A549 (cell line): ENCODE data around the gene NPB. TPM values are rescaled to one million over a fixed set of nuclear protein-coding genes. Genes with fewer than 3 reads are reported as not detected.
"Not testable (repeated sequence)": the region's sequence is repeated elsewhere in the genome, so short reads cannot be mapped to it uniquely, and the experiment has no call there.

ENCODE experiments used
- ATAC-seq, 2 experiments: fragments of 200-7000 bp in 1 of 2; fragments of >200 bp in 1 of 2; cut with Nextera tagmentation in 1 of 2; cut with Tn5 transposase in 1 of 2; 3 replicates each; pipeline versions ENCODE4 v1.8.0 to v1.9.1; 2018 to 2020; ENCODE audit warnings: mild to moderate bottlenecking in 1 of 2, moderate library complexity in 1 of 2
- CTCF ChIA-PET: fragments of 300-600 bp; sonication (Branson Sonifier 250); formaldehyde crosslinking; extraction: SDS; loops from one replicate; lab custom pipeline; 2021; ENCODE audit warnings: antibody characterized with exemption, inconsistent platforms; lab: Yijun Ruan, JAX
- POLR2A ChIA-PET: fragments of 350-600 bp; formaldehyde crosslinking; extraction: SDS; loops from one replicate; lab custom pipeline; 2021; ENCODE audit warnings: antibody characterized with exemption, inconsistent platforms; lab: Yijun Ruan, JAX
- DNase-seq, 2 experiments: peaks; one replicate each; pipeline versions ENCODE4 v3.0.0 to v3.0.0-alpha.2; 2011 to 2016; ENCODE audit warnings: low read depth in 1 of 2, low spot score in 1 of 2
- FAIRE-seq: peaks from 2 replicates; lab custom pipeline; 2011; peaks lifted over from hg19 to GRCh38; lab: Jason Lieb, UNC
- H3K27ac ChIP-seq, 2 experiments: fragments of >200 bp; sonication (Bioruptor Twin); formaldehyde crosslinking; 3 replicates each; pipeline ENCODE4 v1.5.1; 2016 to 2017
- H3K4me1 ChIP-seq: fragments of >200 bp; sonication (Bioruptor Twin); formaldehyde crosslinking; 3 replicates; pipeline ENCODE4 v1.6.1; 2016
- H3K4me2 ChIP-seq: fragments of >200 bp; sonication (Bioruptor Twin); formaldehyde crosslinking; 3 replicates; pipeline ENCODE4 v1.6.1; 2016
- H3K4me3 ChIP-seq: fragments of >200 bp; sonication (Bioruptor Twin); formaldehyde crosslinking; 3 replicates; pipeline ENCODE4 v1.5.1; 2016
- H3K9me3 ChIP-seq: fragments of >200 bp; sonication (Bioruptor Twin); formaldehyde crosslinking; 3 replicates; pipeline ENCODE4 v1.6.1; 2016
- ATOH8 ChIP-seq: fragments of 250-450 bp; sonication (Bioruptor Pico); IDR thresholded peaks from 2 replicates; pipeline ENCODE4 v1.5.0; 2020; ENCODE audit warnings: low read depth, mild to moderate bottlenecking, moderate library complexity
- BCL3 ChIP-seq: fragments of >200 bp; sonication (Bioruptor Twin); formaldehyde crosslinking; IDR thresholded peaks from 3 replicates; pipeline ENCODE4 v1.6.1; 2016
- BHLHE40 ChIP-seq: IDR thresholded peaks from 2 replicates; pipeline ENCODE4 v1.6.1; 2012; ENCODE audit warnings: low read depth, low read length, inconsistent platforms
- CTCF ChIP-seq: fragments of >200 bp; sonication (Bioruptor Twin); formaldehyde crosslinking; IDR thresholded peaks from 3 replicates; pipeline ENCODE4 v1.5.1; 2016
- FOSL2 ChIP-seq, 2 experiments: fragments of 450-650 bp in 1 of 2; fragments of >200 bp in 1 of 2; sonication (Bioruptor Twin) in 1 of 2; formaldehyde crosslinking; IDR thresholded peaks; 2 replicates each; pipeline versions ENCODE4 v1.5.0 to v1.6.1; 2016 to 2020; ENCODE audit warnings: mild to moderate bottlenecking in 1 of 2, moderate library complexity in 1 of 2
- HEYL ChIP-seq: fragments of 250-450 bp; sonication (Bioruptor Pico); IDR thresholded peaks from 2 replicates; pipeline ENCODE4 v1.8.0; 2021; ENCODE audit warnings: mild to moderate bottlenecking, moderate library complexity
- HOXB5 ChIP-seq: fragments of 250-450 bp; sonication (Bioruptor Pico); IDR thresholded peaks from 2 replicates; pipeline ENCODE4 v1.5.0; 2020; ENCODE audit warnings: mild to moderate bottlenecking, moderate library complexity
- KDM1A ChIP-seq: fragments of 200-600 bp; sonication (generic); IDR thresholded peaks from 2 replicates; pipeline ENCODE4 v1.6.1; 2016; ENCODE audit warnings: low read depth, mild to moderate bottlenecking
- KDM5A ChIP-seq: fragments of 200-600 bp; sonication (generic); IDR thresholded peaks from 2 replicates; pipeline ENCODE4 v1.6.1; 2016; ENCODE audit warnings: antibody characterized with exemption, mild to moderate bottlenecking
- MYC ChIP-seq: IDR thresholded peaks from 2 replicates; pipeline ENCODE4 v1.6.1; 2012; ENCODE audit warnings: mild to moderate bottlenecking, inconsistent platforms, low read length, improper control_type of control experiment, borderline replicate concordance
- NFE2L2 ChIP-seq: fragments of 150-350 bp; conservative IDR thresholded peaks from 2 replicates; pipeline ENCODE4 v1.6.1; 2014; ENCODE audit warnings: low read length
- NPAS2 ChIP-seq: fragments of 250-450 bp; sonication (Bioruptor Pico); IDR thresholded peaks from 2 replicates; pipeline ENCODE4 v1.8.0; 2022; ENCODE audit warnings: mild to moderate bottlenecking, moderate library complexity, borderline replicate concordance
- NR3C1 ChIP-seq: fragments of >200 bp; sonication (Bioruptor Twin); formaldehyde crosslinking; IDR thresholded peaks from 3 replicates; pipeline ENCODE4 v1.6.1; 2017
- PBX3 ChIP-seq: IDR thresholded peaks from 2 replicates; pipeline ENCODE4 v1.6.1; 2012
- REST ChIP-seq: fragments of 200-600 bp; sonication (generic); IDR thresholded peaks from 2 replicates; pipeline ENCODE4 v1.6.1; 2016; ENCODE audit warnings: antibody characterized with exemption, mild to moderate bottlenecking, moderate library complexity
- SREBF2 ChIP-seq: fragments of 450-650 bp; IDR thresholded peaks from 2 replicates; pipeline ENCODE4 v1.6.1; 2014; ENCODE audit warnings: mild to moderate bottlenecking, moderate library complexity
- TFCP2L1 ChIP-seq: fragments of 250-450 bp; sonication (Bioruptor Pico); IDR thresholded peaks from 2 replicates; pipeline ENCODE4 v1.5.0; 2021; ENCODE audit warnings: mild to moderate bottlenecking
- WGBS: methylation state at CpG from one replicate; pipeline ENCODE4 v1.1.6; 2017; ENCODE audit errors: missing lambda C conversion rate; 5-methylcytosine and 5-hydroxymethylcytosine counted together
- polyA plus RNA-seq, 4 experiments: library from polyadenylated mRNA; depleted of rRNA in 3 of 4; stranded (reverse); fragments of >200 nt; fragmentation: RNase III in 1 of 4; extraction: RNeasy Plus Mini Kit Qiagen cat#74134 plus additional on column Dnase treatment in 1 of 4; gene quantifications; 2 replicates in 3 of 4; 3 replicates in 1 of 4; pipeline ENCODE4 v1.2.3, GENCODE V29; 2011 to 2017

The NPB gene
- polyA plus RNA-seq, 2 of the 4 experiments (the other 2 are of a cell fraction) = 0.41 to 0.45 TPM

GRCh38 chr17:81917565-81918332 is 15.7 kb downstream of the NPB start, which contains the start of gene SIRT7 (continued):
- peak; percentile 76 for TF ChIP-seq BCL3
- TF ChIP-seq ATOH8 (CRISPR knock-in tag) = no peak
- TF ChIP-seq HOXB5 (CRISPR knock-in tag) = no peak
- TF ChIP-seq SREBF2 = 0 out of 2 replicates have a peak, but pooled peaks have one; percentile 3
- TF ChIP-seq PBX3 = peak; percentile 50; the same call in 1 of the 2 replicates
- peak; percentile 46; the same call in 1 of the 2 replicates for TF ChIP-seq KDM5A
- TF ChIP-seq KDM1A = no peak
- no peak for TF ChIP-seq REST
- TF ChIP-seq NR3C1 = no peak
- TF ChIP-seq NFE2L2 = no peak
- no peak for TF ChIP-seq CTCF
- TF ChIP-seq HEYL = no peak
- TF ChIP-seq FOSL2 (IDR thresholded peaks at IDR 0.05) = no peak
- no peak for TF ChIP-seq FOSL2 (CRISPR knock-in tag; IDR thresholded peaks at IDR 0.05)
- TF ChIP-seq TFCP2L1 (CRISPR knock-in tag) = 0 out of 2 replicates have a peak, but pooled peaks have one; percentile 49
- TF ChIP-seq BHLHE40 = no peak
- TF ChIP-seq NPAS2 = no peak
- no peak for TF ChIP-seq MYC
- TF ChIP-seq, all 56 proteins: peak for 10

GRCh38 chr17:81918333-81918669 is 16.3 kb downstream of the NPB start:
- Histone ChIP-seq H3K4me3 (peak overlapping the region; percentile 97), H3K27ac (peak overlapping the region; percentile 93 to 97; a peak in 4 of 6 replicates), H3K4me2 (peak overlapping the region; percentile 99), H3K4me1 (peaks cover 61% of the 10 kb centered on the region)
- DNase-seq, POLR2A ChIA-PET, FAIRE-seq, H3K9me3 ChIP-seq: not testable (repeated sequence)
- WGBS = 32% methylated on average over 9 of the region's 9 CpGs
- CTCF ChIA-PET = interaction anchor here (0.9 kb wide), 1 partner anchor 103 kb away, joined by 4 read pairs; no protein-coding TSS in a partner anchor
- peak; percentile 30 to 37; a peak in 5 of 6 replicates for ATAC-seq
